Stimulated activated naive CD8-positive, alpha-beta T cell treated with anti-CD3 and anti-CD28 coated beads, Interleukin-15, amount 100 ng/mL, for 72 hours (primary cell): ENCODE data around the gene MRPS14.
A peak's percentile ranks its signal among the peaks of the same experiment; 100 is the strongest.
"Not testable (repeated sequence)": the region's sequence is repeated elsewhere in the genome, so short reads cannot be mapped to it uniquely, and the experiment has no call there.

Experiments
- ATAC-seq: fragments of 150-1000 bp; cut with Tn5 transposase; 2 replicates; pipeline ENCODE4 v1.10.0; 2021; ENCODE audit warnings: mild to moderate bottlenecking, moderate library complexity
- DNase-seq, 2 donors: peaks; one replicate each; pipeline ENCODE4 v3.0.0; 2021 to 2022
- H3K27ac Mint-ChIP-seq, 2 donors: one replicate each; pipeline ENCODE4 v1.8.0; 2022; ENCODE audit warnings: mild to moderate bottlenecking in 2 of 2, mixed read lengths in 2 of 2, moderate library complexity in 2 of 2
- H3K27me3 Mint-ChIP-seq: one replicate; pipeline ENCODE4 v1.8.0; 2022; ENCODE audit warnings: mixed read lengths
- H3K4me1 Mint-ChIP-seq: one replicate; pipeline ENCODE4 v1.8.0; 2022; ENCODE audit warnings: mild to moderate bottlenecking, mixed read lengths
- H3K4me3 Mint-ChIP-seq, 2 donors: one replicate each; pipeline ENCODE4 v1.8.0; 2022; ENCODE audit warnings: mild to moderate bottlenecking in 2 of 2, mixed read lengths in 2 of 2, moderate library complexity in 1 of 2
- H3K9me3 Mint-ChIP-seq, 2 donors: one replicate each; pipeline ENCODE4 v1.8.0; 2022; ENCODE audit warnings: mixed read lengths in 2 of 2

The MRPS14 gene

DNA sequence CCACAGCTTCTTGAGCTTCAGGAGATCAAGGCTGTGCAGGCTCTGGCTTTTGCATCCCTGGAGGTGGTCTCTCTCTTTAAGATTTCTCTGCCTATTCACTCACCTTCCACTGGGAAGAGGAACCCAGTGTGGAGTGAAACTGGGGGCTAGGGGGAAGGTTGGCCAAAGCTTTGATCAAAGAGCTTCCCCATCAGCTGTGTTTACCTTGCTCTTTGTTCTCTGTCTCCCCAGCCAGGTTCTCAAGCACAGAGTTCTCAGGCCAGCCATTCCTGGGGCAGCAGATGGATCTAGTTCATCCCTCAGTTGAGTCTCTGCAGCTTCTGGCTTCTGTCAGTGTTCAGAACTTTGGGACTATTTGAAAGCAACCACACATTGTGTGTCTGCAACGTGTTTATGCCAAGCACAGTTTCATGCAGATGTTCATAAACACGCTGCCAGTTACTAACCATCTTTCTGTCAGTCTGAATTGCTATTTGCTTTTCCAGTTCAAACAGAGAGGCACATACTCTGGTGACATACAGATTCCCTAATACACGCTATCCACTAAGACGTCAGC, 17.2 kb upstream of the MRPS14 start:
- no peak overlapping the region for H3K27ac Mint-ChIP-seq
- no peak overlapping the region for H3K4me3 Mint-ChIP-seq
- DNase-seq, result no peak
- ATAC-seq, result no peak
- H3K27me3 Mint-ChIP-seq, result no peaks in the 10 kb centered on the region
- H3K4me1 Mint-ChIP-seq, result no peaks in the 10 kb centered on the region
- H3K9me3 Mint-ChIP-seq, result no peaks in the 10 kb centered on the region

- no peak overlapping the region for H3K27ac Mint-ChIP-seq
These were observed 14.2 kb upstream of the MRPS14 start for GRCh38 chr1:175037416-175037815.

GRCh38 chr1:175036476-175036875, 13.3 kb upstream of the MRPS14 start:
- DNase-seq (no peak), ATAC-seq (no peak)
- Mint-ChIP-seq H3K9me3 (no peaks in the 10 kb centered on the region), H3K27me3 (no peaks in the 10 kb centered on the region), H3K4me1 (no peaks in the 10 kb centered on the region), H3K27ac (no peak overlapping the region), H3K4me3 (no peak overlapping the region)

More at GRCh38 chr1:175037416-175037815, 14.2 kb upstream of the MRPS14 start:
- no peaks in the 10 kb centered on the region for H3K9me3 Mint-ChIP-seq
- ATAC-seq (no peak), DNase-seq (no peak)
- H3K27me3 Mint-ChIP-seq, result no peaks in the 10 kb centered on the region
- no peak overlapping the region for H3K4me3 Mint-ChIP-seq
- H3K4me1 Mint-ChIP-seq, result no peaks in the 10 kb centered on the region

DNA sequence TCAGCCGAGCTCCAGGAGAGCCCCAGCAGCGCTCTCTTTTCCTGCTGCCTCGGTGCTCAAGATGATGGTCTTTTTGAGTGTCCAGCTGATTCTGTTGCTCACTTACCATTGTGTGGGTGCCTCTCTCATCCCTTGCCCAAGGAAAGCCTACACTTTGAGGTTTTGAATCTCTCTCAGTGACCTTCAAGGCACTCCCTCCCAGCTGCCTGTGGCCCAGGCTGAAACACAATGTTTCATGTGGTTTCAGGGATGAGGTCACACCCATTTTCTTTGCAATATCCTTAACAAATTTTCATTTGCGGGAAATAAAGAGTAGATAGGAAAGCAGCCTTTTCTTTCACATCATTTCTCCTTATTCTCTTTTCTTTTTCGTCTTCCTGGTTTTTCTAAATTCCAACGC, 12.6 kb upstream of the MRPS14 start:
- Mint-ChIP-seq H3K4me3 (no peak overlapping the region), H3K27me3 (no peaks in the 10 kb centered on the region), H3K27ac (no peak overlapping the region), H3K9me3 (no peaks in the 10 kb centered on the region), H3K4me1 (no peaks in the 10 kb centered on the region)
- no peak for DNase-seq
- ATAC-seq, result no peak

DNA sequence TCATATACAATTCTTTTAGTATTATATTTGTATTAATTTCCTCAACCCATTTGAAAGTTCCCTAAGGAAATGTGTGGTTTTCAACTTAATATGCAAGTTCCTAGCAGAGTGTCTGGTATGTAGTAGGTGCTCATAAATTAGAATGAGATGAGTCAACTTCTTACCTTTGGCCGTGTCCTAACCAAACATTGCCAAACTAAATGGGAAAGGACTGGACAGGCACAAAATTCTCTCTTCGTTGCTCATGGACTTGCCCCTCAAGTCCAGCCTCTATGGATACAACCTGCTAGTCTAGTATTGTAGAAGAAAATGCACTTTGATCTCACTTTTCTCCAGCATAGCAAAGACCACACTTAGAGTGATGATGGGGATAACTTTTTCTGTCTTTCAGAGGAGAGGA, 11.6 kb upstream of the MRPS14 start:
- Mint-ChIP-seq H3K9me3 (no peaks in the 10 kb centered on the region), H3K4me1 (peaks cover 1% of the 10 kb centered on the region), H3K4me3 (no peak overlapping the region), H3K27ac (no peak overlapping the region), H3K27me3 (no peaks in the 10 kb centered on the region)
- no peak for ATAC-seq
- DNase-seq, result no peak

- no peak for DNase-seq
- Mint-ChIP-seq H3K27ac (no peak overlapping the region), H3K27me3 (no peaks in the 10 kb centered on the region), H3K4me3 (no peak overlapping the region), H3K4me1 (peaks cover 9% of the 10 kb centered on the region), H3K9me3 (no peaks in the 10 kb centered on the region)
- ATAC-seq, result no peak
These were observed 10.7 kb upstream of the MRPS14 start for GRCh38 chr1:175033953-175034352.

DNA sequence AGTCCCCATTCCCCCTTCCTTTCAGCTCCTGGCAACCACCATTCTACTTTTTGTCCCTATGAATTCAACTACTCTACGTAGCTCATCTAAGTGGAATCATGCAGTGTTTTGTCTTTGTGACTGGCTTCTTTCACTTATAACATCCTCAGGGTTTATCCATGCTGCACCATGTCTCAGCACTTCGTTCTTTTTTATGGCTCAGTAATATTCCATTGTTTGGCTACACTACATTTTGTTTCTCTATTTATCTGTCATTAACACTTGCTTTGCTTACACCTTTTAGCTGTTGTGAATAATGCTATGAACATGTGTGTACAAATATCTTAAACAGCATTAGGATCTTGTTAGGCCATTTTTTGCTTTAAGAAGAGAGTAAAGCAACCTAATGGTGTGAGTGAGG, 1.5 kb upstream of the MRPS14 start:
- no peaks in the 10 kb centered on the region for H3K27me3 Mint-ChIP-seq
- no peak for DNase-seq
- H3K4me3 Mint-ChIP-seq, result peak overlapping the region in 1 of 2 donors; percentile 7
- peak overlapping the region in 1 of 2 donors; percentile 0 for H3K27ac Mint-ChIP-seq
- peaks cover 5 to 7% of the 10 kb centered on the region in 2 donors for H3K9me3 Mint-ChIP-seq
- peaks cover 28% of the 10 kb centered on the region for H3K4me1 Mint-ChIP-seq
- ATAC-seq, result no peak

- not testable (repeated sequence) for H3K9me3 Mint-ChIP-seq, ATAC-seq, H3K27me3 Mint-ChIP-seq, DNase-seq
- H3K4me1 Mint-ChIP-seq, result peaks cover 21% of the 10 kb centered on the region
- peak overlapping the region; percentile 85 to 94 for H3K4me3 Mint-ChIP-seq
- H3K27ac Mint-ChIP-seq, result peak overlapping the region; percentile 90 to 97
These were observed 657 bp upstream of the MRPS14 start for GRCh38 chr1:175023922-175024242.

DNA sequence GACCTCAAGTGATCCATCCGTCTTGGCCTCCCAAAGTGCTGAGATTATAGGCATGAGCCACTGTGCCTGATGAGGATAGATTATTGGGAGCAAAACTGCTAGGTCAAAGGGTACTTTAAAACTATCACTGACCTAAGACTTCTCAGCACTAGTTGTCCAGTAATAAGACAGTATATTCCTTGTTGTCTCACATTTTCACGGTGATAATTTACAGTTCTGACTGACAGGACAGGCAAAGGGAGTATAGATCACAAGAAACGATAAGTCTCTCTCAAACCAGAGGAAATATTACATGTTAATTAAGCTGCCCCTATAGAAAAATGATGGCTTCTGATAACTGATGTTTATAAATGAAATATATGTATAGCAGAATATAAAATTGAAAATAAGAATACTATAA, 3.7 kb downstream of the MRPS14 start:
- no peaks in the 10 kb centered on the region for H3K27me3 Mint-ChIP-seq
- H3K4me1 Mint-ChIP-seq, result peaks cover 21% of the 10 kb centered on the region
- ATAC-seq, result no peak
- no peak for DNase-seq
- no peak overlapping the region for H3K4me3 Mint-ChIP-seq
- H3K27ac Mint-ChIP-seq, result no peak overlapping the region
- H3K9me3 Mint-ChIP-seq, result peaks cover 2% of the 10 kb centered on the region in 2 donors

DNA sequence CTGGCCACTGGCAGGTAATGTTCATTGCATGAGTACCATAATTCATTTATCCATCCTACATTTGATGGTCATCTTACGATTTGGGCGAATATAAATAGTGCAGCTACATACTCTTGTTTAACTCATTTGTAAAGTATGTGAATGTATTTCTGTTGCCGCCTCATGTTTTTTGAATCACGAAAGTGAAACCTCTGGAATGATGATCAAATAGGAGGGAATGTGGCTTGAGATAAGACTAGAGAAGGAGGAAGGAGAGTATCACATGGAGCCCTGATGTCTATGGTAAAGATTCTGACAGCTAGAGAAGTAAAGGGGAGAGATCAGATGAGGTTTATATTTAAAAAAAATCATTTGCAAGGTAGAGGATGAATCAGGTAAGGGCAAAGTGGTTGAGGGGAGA, 8.0 kb downstream of the MRPS14 start:
- no peaks in the 10 kb centered on the region for H3K9me3 Mint-ChIP-seq
- H3K4me1 Mint-ChIP-seq, result no peaks in the 10 kb centered on the region
- ATAC-seq (no peak), DNase-seq (no peak)
- peak overlapping the region; percentile 9 to 47 for H3K27ac Mint-ChIP-seq
- H3K4me3 Mint-ChIP-seq, result no peak overlapping the region
- H3K27me3 Mint-ChIP-seq, result no peaks in the 10 kb centered on the region

GRCh38 chr1:175013445-175013844, 9.8 kb downstream of the MRPS14 start:
- DNase-seq, result no peak
- Mint-ChIP-seq H3K9me3 (no peaks in the 10 kb centered on the region), H3K4me1 (peaks cover 6% of the 10 kb centered on the region), H3K27ac (peak overlapping the region in 1 of 2 donors; percentile 66), H3K27me3 (no peaks in the 10 kb centered on the region), H3K4me3 (no peak overlapping the region)
- ATAC-seq, result peak; percentile 18

DNA sequence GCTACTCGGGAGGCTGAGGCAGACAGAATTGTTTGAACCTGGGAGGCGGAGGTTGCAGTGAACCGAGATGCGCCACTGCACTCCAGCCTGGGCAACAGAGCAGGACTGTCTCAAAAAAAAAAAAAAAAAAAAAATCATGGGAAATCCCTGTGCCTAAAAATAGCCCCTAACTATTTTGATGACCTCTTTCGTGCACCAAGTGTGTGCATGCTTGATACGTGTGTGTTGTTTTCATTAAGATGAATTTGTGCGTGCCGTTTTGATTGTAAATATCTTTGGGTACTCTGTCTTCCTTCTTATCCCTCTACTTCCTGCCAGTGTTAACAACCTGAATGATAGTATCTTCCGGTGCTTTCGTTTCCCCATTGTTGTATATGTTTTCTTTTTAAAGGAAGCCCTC, 13.7 kb downstream of the MRPS14 start:
- Mint-ChIP-seq H3K9me3 (no peaks in the 10 kb centered on the region), H3K27ac (peak overlapping the region in 1 of 2 donors; percentile 85), H3K4me1 (peaks cover 25% of the 10 kb centered on the region), H3K4me3 (no peak overlapping the region), H3K27me3 (no peaks in the 10 kb centered on the region)
- ATAC-seq, result no peak
- DNase-seq, result no peak

GRCh38 chr1:175005085-175005783, 18.0 kb downstream of the MRPS14 start:
- Mint-ChIP-seq H3K9me3 (no peaks in the 10 kb centered on the region), H3K4me1 (peaks cover 58% of the 10 kb centered on the region), H3K27ac (peak overlapping the region in 1 of 2 donors; percentile 10), H3K4me3 (peak overlapping the region in 1 of 2 donors; percentile 4), H3K27me3 (no peaks in the 10 kb centered on the region)
- ATAC-seq (peak; percentile 47), DNase-seq (no peak)

GRCh38 chr1:175003521-175003920, 19.7 kb downstream of the MRPS14 start:
- peak overlapping the region; percentile 10 to 84 for H3K27ac Mint-ChIP-seq

DNA sequence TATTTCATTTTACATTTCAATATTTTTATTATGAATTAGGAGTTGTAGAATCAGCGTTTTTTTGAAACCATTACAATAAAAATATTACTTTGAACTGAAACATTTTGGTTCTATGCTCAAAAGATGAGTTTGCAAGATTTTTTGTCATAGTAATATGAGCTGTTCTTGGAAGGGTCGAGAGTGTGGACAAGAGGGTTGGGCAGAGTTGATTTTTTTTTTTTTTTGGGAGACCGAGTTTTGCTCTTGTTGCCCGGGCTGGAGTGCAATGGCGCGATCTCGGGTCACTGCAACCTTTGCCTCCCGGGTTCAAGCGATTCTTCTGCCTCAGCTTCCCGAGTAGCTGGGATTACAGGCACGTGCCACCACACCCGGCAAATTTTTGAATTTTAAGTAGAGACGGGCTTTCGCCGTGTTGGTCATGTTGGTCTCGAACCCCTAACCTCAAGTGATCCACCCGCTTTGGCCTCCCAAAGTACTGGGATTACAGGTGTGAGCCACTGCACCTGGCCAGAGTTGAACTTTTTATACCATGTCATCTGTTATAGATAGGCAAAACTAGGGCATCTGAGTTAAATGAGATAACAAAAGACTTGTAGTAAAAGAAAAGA, 20.2 kb downstream of the MRPS14 start:
- DNase-seq, result no peak
- Mint-ChIP-seq H3K27me3 (no peaks in the 10 kb centered on the region), H3K4me3 (peak overlapping the region in 1 of 2 donors; percentile 70), H3K9me3 (no peaks in the 10 kb centered on the region), H3K4me1 (peaks cover 50% of the 10 kb centered on the region), H3K27ac (peak overlapping the region; percentile 10 to 84)
- no peak for ATAC-seq

More at GRCh38 chr1:175003521-175003920, 19.7 kb downstream of the MRPS14 start:
- Mint-ChIP-seq H3K27me3 (no peaks in the 10 kb centered on the region), H3K4me1 (peaks cover 52% of the 10 kb centered on the region), H3K9me3 (no peaks in the 10 kb centered on the region), H3K4me3 (peak overlapping the region in 1 of 2 donors; percentile 70)
- ATAC-seq (no peak), DNase-seq (no peak)

- DNase-seq (no peak), ATAC-seq (no peak)
- H3K9me3 Mint-ChIP-seq, result no peaks in the 10 kb centered on the region
- peak overlapping the region; percentile 96 to 98 for H3K27ac Mint-ChIP-seq
- no peak overlapping the region for H3K4me3 Mint-ChIP-seq
- peaks cover 56% of the 10 kb centered on the region for H3K4me1 Mint-ChIP-seq
- no peaks in the 10 kb centered on the region for H3K27me3 Mint-ChIP-seq
These were observed 22.5 kb downstream of the MRPS14 start for GRCh38 chr1:175000697-175001187.
